ENCODE data around the gene MPND. TPM values are rescaled to one million over a fixed set of nuclear protein-coding genes. Genes with fewer than 3 reads are reported as not detected.

The MPND gene
- total and polyA plus RNA-seq, 2 of the 13 experiments (the other 11 are each of a cell fraction or from before 2014, with no cell fraction given) = 10.8 to 15.8 TPM

GRCh38 chr19:4342615-4343369, 570 bp upstream of the MPND start (continued):
- TF ChIP-seq TRIM24 (CRISPR knock-in tag; IDR thresholded peaks at IDR 0.05) = no peak
- no peak for TF ChIP-seq CCAR2 (optimal IDR thresholded peaks at IDR 0.05; ENCODE audit: low read depth, low read length)
- 0 out of 2 replicates have a peak, but pooled peaks have one; percentile 71 for TF ChIP-seq HBP1 (CRISPR knock-in tag; IDR thresholded peaks at IDR 0.05; ENCODE audit: low read depth)
- TF ChIP-seq ATF7 (IDR thresholded peaks at IDR 0.05) = peak; percentile 5; the same call in 1 of the 2 replicates
- no peak for TF ChIP-seq ATF7 (CRISPR knock-in tag; IDR thresholded peaks at IDR 0.05)
- no peak for TF ChIP-seq NFATC3 (CRISPR knock-in tag; IDR thresholded peaks at IDR 0.05)
- no peak for TF ChIP-seq ZNF510 (CRISPR knock-in tag; IDR thresholded peaks at IDR 0.05; ENCODE audit: low read depth)
- TF ChIP-seq DR1 (CRISPR knock-in tag; IDR thresholded peaks at IDR 0.05) = peak; percentile 83
- TF ChIP-seq AGO2 (optimal IDR thresholded peaks at IDR 0.05; ENCODE audit: low read depth, low read length) = no peak
- no peak for TF ChIP-seq NCOA5 (CRISPR knock-in tag; IDR thresholded peaks at IDR 0.05)
- TF ChIP-seq FOXO1 (CRISPR knock-in tag; IDR thresholded peaks at IDR 0.05) = peak; percentile 53
- TF ChIP-seq BRD4 (CRISPR knock-in tag; IDR thresholded peaks at IDR 0.05) = no peak
- TF ChIP-seq ZFYVE20 (CRISPR knock-in tag; IDR thresholded peaks at IDR 0.05; ENCODE audit: borderline replicate concordance, low read depth) = no peak
- no peak for TF ChIP-seq ZNF546 (CRISPR knock-in tag; conservative IDR thresholded peaks at IDR 0.05)
- TF ChIP-seq PRDM15 (CRISPR knock-in tag; IDR thresholded peaks at IDR 0.05) = no peak; the same call in 1 of the 2 replicates
- TF ChIP-seq GABPB1 (CRISPR knock-in tag; IDR thresholded peaks at IDR 0.05) = peak; percentile 54; the same call in 1 of the 2 replicates
- peak; percentile 95 for TF ChIP-seq NFYB (CRISPR knock-in tag; IDR thresholded peaks at IDR 0.05)
- peak; percentile 68; the same call in 1 of the 2 replicates for TF ChIP-seq TARDBP (CRISPR knock-in tag; IDR thresholded peaks at IDR 0.05)
- TF ChIP-seq ETV6 (CRISPR knock-in tag; conservative IDR thresholded peaks at IDR 0.05) = no peak
- no peak; the same call in 1 of the 2 replicates for TF ChIP-seq HOXA5 (CRISPR knock-in tag; IDR thresholded peaks at IDR 0.05)
- TF ChIP-seq MAF1 (CRISPR knock-in tag; IDR thresholded peaks at IDR 0.05; ENCODE audit: borderline replicate concordance) = no peak
- no peak for TF ChIP-seq NPAS2 (CRISPR knock-in tag; IDR thresholded peaks at IDR 0.05; ENCODE audit: borderline replicate concordance)
- TF ChIP-seq ZNF780A (CRISPR knock-in tag; IDR thresholded peaks at IDR 0.05) = no peak
- TF ChIP-seq GTF2F1 (IDR thresholded peaks at IDR 0.05; ENCODE audit: low read length) = no peak
- no peak for TF ChIP-seq GLMP (CRISPR knock-in tag; IDR thresholded peaks at IDR 0.05; ENCODE audit: borderline replicate concordance)
- TF ChIP-seq POGZ (CRISPR knock-in tag; IDR thresholded peaks at IDR 0.05) = peak; percentile 75
- no peak for TF ChIP-seq XBP1 (CRISPR knock-in tag; IDR thresholded peaks at IDR 0.05)

Measured in HepG2 (cell line).